Mononuclear cell (primary cell): ENCODE measurements around the gene SHC3. TPM values are rescaled to one million over a fixed set of nuclear protein-coding genes. Genes with fewer than 3 reads are reported as not detected.

Source experiments
- H3K27me3 ChIP-seq: 2 replicates; pipeline ENCODE4 v1.6.0; 2011; ENCODE audit warnings: low read length, control low read depth; ENCODE audit not compliant: insufficient read depth
- H3K4me1 ChIP-seq: 2 replicates; pipeline ENCODE4 v1.5.1; 2011; ENCODE audit warnings: mild to moderate bottlenecking, low read length, control low read depth; ENCODE audit not compliant: insufficient read depth
- H3K4me3 ChIP-seq: 2 replicates; pipeline ENCODE4 v1.5.1; 2011; ENCODE audit warnings: mild to moderate bottlenecking, low read length, moderate library complexity
- H3K9me3 ChIP-seq: 2 replicates; pipeline ENCODE4 v1.5.1; 2011; ENCODE audit warnings: low read depth, mild to moderate bottlenecking, control low read depth, low read length
- total RNA-seq: library from RNA; depleted of rRNA; stranded (reverse); fragments of >200 nt; gene quantifications from one replicate; pipeline ENCODE4 v1.2.3, GENCODE V29; 2012

The SHC3 gene
- total RNA-seq, 1 donor = under 0.01 TPM

GRCh38 chr9:89195131-89195797 is 16.6 kb upstream of the SHC3 start:
- Histone ChIP-seq H3K27me3 (peaks cover 19% of the 10 kb centered on the region), H3K9me3 (peaks cover 13% of the 10 kb centered on the region), H3K4me3 (no peak overlapping the region), H3K4me1 (no peaks in the 10 kb centered on the region)

GRCh38 chr9:89194421-89195130 is 16.0 kb upstream of the SHC3 start:
- H3K4me3 ChIP-seq = no peak overlapping the region
- H3K27me3 ChIP-seq = peaks cover 19% of the 10 kb centered on the region
- peaks cover 13% of the 10 kb centered on the region for H3K9me3 ChIP-seq
- H3K4me1 ChIP-seq = no peaks in the 10 kb centered on the region

- no peak overlapping the region for H3K4me3 ChIP-seq
- peaks cover 7% of the 10 kb centered on the region for H3K9me3 ChIP-seq
- no peaks in the 10 kb centered on the region for H3K4me1 ChIP-seq
- H3K27me3 ChIP-seq = peaks cover 23% of the 10 kb centered on the region
Measured at GRCh38 chr9:89191004-89191403, 12.4 kb upstream of the SHC3 start.

GRCh38 chr9:89189215-89189614 is 10.6 kb upstream of the SHC3 start:
- Histone ChIP-seq H3K27me3 (peaks cover 21% of the 10 kb centered on the region), H3K4me1 (no peaks in the 10 kb centered on the region), H3K9me3 (peaks cover 7% of the 10 kb centered on the region), H3K4me3 (no peak overlapping the region)

GRCh38 chr9:89187950-89188349 is 9.3 kb upstream of the SHC3 start:
- H3K4me3 ChIP-seq = no peak overlapping the region
- H3K27me3 ChIP-seq = peaks cover 17% of the 10 kb centered on the region
- peaks cover 7% of the 10 kb centered on the region for H3K9me3 ChIP-seq
- no peaks in the 10 kb centered on the region for H3K4me1 ChIP-seq

- Histone ChIP-seq H3K4me3 (no peak overlapping the region), H3K4me1 (no peaks in the 10 kb centered on the region), H3K27me3 (peaks cover 13% of the 10 kb centered on the region), H3K9me3 (peaks cover 6% of the 10 kb centered on the region)
Measured at GRCh38 chr9:89187541-89187940, 8.9 kb upstream of the SHC3 start.

- peaks cover under 1% of the 10 kb centered on the region for H3K9me3 ChIP-seq
- no peaks in the 10 kb centered on the region for H3K4me1 ChIP-seq
- peaks cover 8% of the 10 kb centered on the region for H3K27me3 ChIP-seq
- H3K4me3 ChIP-seq = no peak overlapping the region
Measured at GRCh38 chr9:89186960-89187359, 8.3 kb upstream of the SHC3 start.

- no peaks in the 10 kb centered on the region for H3K9me3 ChIP-seq
- H3K4me1 ChIP-seq = no peaks in the 10 kb centered on the region
- peaks cover 10% of the 10 kb centered on the region for H3K27me3 ChIP-seq
- no peak overlapping the region for H3K4me3 ChIP-seq
Measured at GRCh38 chr9:89185980-89186379, 7.4 kb upstream of the SHC3 start.

GRCh38 chr9:89183146-89183545 is 4.5 kb upstream of the SHC3 start:
- Histone ChIP-seq H3K27me3 (peaks cover 34% of the 10 kb centered on the region), H3K4me1 (peaks cover 20% of the 10 kb centered on the region), H3K4me3 (no peak overlapping the region), H3K9me3 (no peaks in the 10 kb centered on the region)

- peaks cover 21% of the 10 kb centered on the region for H3K4me1 ChIP-seq
- H3K27me3 ChIP-seq = peaks cover 37% of the 10 kb centered on the region
- no peak overlapping the region for H3K4me3 ChIP-seq
- H3K9me3 ChIP-seq = no peaks in the 10 kb centered on the region
Measured at GRCh38 chr9:89182369-89182768, 3.8 kb upstream of the SHC3 start.

- peaks cover 58% of the 10 kb centered on the region for H3K27me3 ChIP-seq
- peaks cover 21% of the 10 kb centered on the region for H3K4me1 ChIP-seq
- no peak overlapping the region for H3K4me3 ChIP-seq
Measured at GRCh38 chr9:89179895-89180734, 1.5 kb upstream of the SHC3 start.

GRCh38 chr9:89179540-89179894 is 899 bp upstream of the SHC3 start:
- Histone ChIP-seq H3K9me3 (no peaks in the 10 kb centered on the region), H3K4me1 (peaks cover 21% of the 10 kb centered on the region), H3K4me3 (no peak overlapping the region), H3K27me3 (peaks cover 64% of the 10 kb centered on the region)

More at GRCh38 chr9:89179895-89180734, 1.5 kb upstream of the SHC3 start:
- H3K9me3 ChIP-seq = no peaks in the 10 kb centered on the region

GRCh38 chr9:89178830-89179539 is 367 bp upstream of the SHC3 start:
- Histone ChIP-seq H3K27me3 (peaks cover 68% of the 10 kb centered on the region), H3K4me1 (peaks cover 21% of the 10 kb centered on the region), H3K9me3 (no peaks in the 10 kb centered on the region), H3K4me3 (no peak overlapping the region)

GRCh38 chr9:89177012-89177943 is 1.3 kb downstream of the SHC3 start:
- Histone ChIP-seq H3K4me3 (no peak overlapping the region), H3K9me3 (no peaks in the 10 kb centered on the region), H3K4me1 (peaks cover 21% of the 10 kb centered on the region), H3K27me3 (peaks cover 76% of the 10 kb centered on the region)
